T-cell (primary cell): ENCODE data around the gene LILRB5. TPM values are rescaled to one million over a fixed set of nuclear protein-coding genes. Genes with fewer than 3 reads are reported as not detected.
"Not testable (repeated sequence)": the region's sequence is repeated elsewhere in the genome, so short reads cannot be mapped to it uniquely, and the experiment has no call there.

ENCODE experiments used
- ATAC-seq, 4 experiments: fragments of 200-7000 bp in 3 of 4; fragments of 150-1000 bp in 1 of 4; cut with Tn5 transposase; replicated peaks in 1 of 4; 1 replicate in 3 of 4; 2 replicates in 1 of 4; pipeline ENCODE4 v1.10.0; 2021; ENCODE audit warnings: moderate library complexity in 3 of 4, mild to moderate bottlenecking in 2 of 4, moderate number of reproducible peaks in 1 of 4
- CTCF ChIA-PET, 2 donors: fragments of 300-600 bp; sonication (Branson Sonifier 250); formaldehyde crosslinking; loops; one replicate each; lab custom pipeline; 2022; ENCODE audit warnings: antibody characterized with exemption in 2 of 2; lab: Charles Lee
- POLR2A ChIA-PET, 2 donors: fragments of 300-600 bp; sonication (Branson Sonifier 250); formaldehyde crosslinking; loops; one replicate each; lab custom pipeline; 2022; ENCODE audit warnings: antibody characterized with exemption in 2 of 2; lab: Charles Lee
- DNase-seq, 35 experiments: peaks; one replicate each; pipeline versions ENCODE4 v3.0.0 to v3.0.0-alpha.2; 2013 to 2023
- H3K27ac ChIP-seq: one replicate; pipeline ENCODE4 v1.5.1; 2013; ENCODE audit warnings: low read length
- H3K27me3 ChIP-seq, 2 experiments: replicated peaks in 1 of 2; 1 replicate in 1 of 2; 2 replicates in 1 of 2; pipeline versions ENCODE4 v1.6.1 to v1.7.0; 2013; ENCODE audit warnings: low read length in 1 of 2, mixed read lengths in 1 of 2; ENCODE audit not compliant: control insufficient read depth in 2 of 2, insufficient read depth in 2 of 2; ENCODE audit errors: extremely low read depth in 1 of 2
- H3K36me3 ChIP-seq, 2 donors: 1 replicate in 1 of 2; 2 replicates in 1 of 2; pipeline versions ENCODE4 v1.6.1 to v1.7.0; 2013; ENCODE audit warnings: low read length in 1 of 2; ENCODE audit not compliant: control insufficient read depth in 2 of 2, insufficient read depth in 1 of 2; ENCODE audit errors: extremely low read depth in 1 of 2
- H3K4me1 ChIP-seq, 2 experiments: 1 replicate in 1 of 2; 2 replicates in 1 of 2; pipeline versions ENCODE4 v1.6.1 to v1.7.0; 2013; ENCODE audit warnings: low read length in 2 of 2, mixed read lengths in 1 of 2; ENCODE audit not compliant: insufficient read depth in 2 of 2, control insufficient read depth in 1 of 2; ENCODE audit errors: extremely low read depth in 1 of 2
- H3K4me3 ChIP-seq, 2 donors: 1 replicate in 1 of 2; 2 replicates in 1 of 2; pipeline versions ENCODE4 v1.5.1 to v1.7.0; 2013; ENCODE audit warnings: mild to moderate bottlenecking in 2 of 2, low read length in 1 of 2, moderate library complexity in 1 of 2; ENCODE audit not compliant: control insufficient read depth in 1 of 2; ENCODE audit errors: extremely low read depth in 1 of 2
- H3K9me3 ChIP-seq: 2 replicates; pipeline ENCODE4 v1.7.0; 2013
- H3K27ac Mint-ChIP-seq, 2 donors: one replicate each; pipeline ENCODE4 v1.8.0; 2020 to 2021; ENCODE audit warnings: mild to moderate bottlenecking in 2 of 2, mixed read lengths in 2 of 2
- H3K27me3 Mint-ChIP-seq, 2 donors: one replicate each; pipeline ENCODE4 v1.8.0; 2021 to 2022; ENCODE audit warnings: mixed read lengths in 2 of 2
- H3K36me3 Mint-ChIP-seq: one replicate; pipeline ENCODE4 v1.8.0; 2021; ENCODE audit warnings: mixed read lengths
- H3K4me1 Mint-ChIP-seq, 3 donors: one replicate each; pipeline ENCODE4 v1.8.0; 2020 to 2022; ENCODE audit warnings: mixed read lengths in 3 of 3, mild to moderate bottlenecking in 1 of 3
- H3K4me3 Mint-ChIP-seq, 3 donors: one replicate each; pipeline ENCODE4 v1.8.0; 2020 to 2022; ENCODE audit warnings: mild to moderate bottlenecking in 3 of 3, mixed read lengths in 3 of 3, moderate library complexity in 3 of 3
- H3K9me3 Mint-ChIP-seq, 3 donors: one replicate each; pipeline ENCODE4 v1.8.0; 2020 to 2022; ENCODE audit warnings: mixed read lengths in 3 of 3
- WGBS: methylation state at CpG from one replicate; pipeline ENCODE4 v1.1.5; 2013; ENCODE audit warnings: missing lambda C conversion rate; ENCODE audit not compliant: insufficient coverage; 5-methylcytosine and 5-hydroxymethylcytosine counted together
- total RNA-seq, 35 experiments: library from RNA in 6 of 35; stranded (reverse) in 6 of 35; fragments of 120-200 nt in 1 of 35; gene quantifications; one replicate each; pipeline versions ENCODE4 v1.2.1 to v1.2.4 and lab custom pipeline; 2013 to 2026

LILRB5 gene
- total RNA-seq, 5 donors from 2014 or later (not counting 1 experiment from before 2014, with no cell fraction given), result 0.13 TPM; not detected in 4

- Mint-ChIP-seq H3K4me3 (no peak overlapping the region), H3K27me3 (peaks cover 29 to 55% of the 10 kb centered on the region in 2 donors), H3K9me3 (no peaks in the 10 kb centered on the region), H3K27ac (no peak overlapping the region), H3K4me1 (peaks cover 0 to 18% (median 15%) of the 10 kb centered on the region in 3 donors), H3K36me3 (no peaks in the 10 kb centered on the region)
- H3K4me1 ChIP-seq, result peaks cover 0 to 3% of the 10 kb centered on the region in 2 experiments
- H3K4me3 ChIP-seq, result no peak overlapping the region
- POLR2A ChIA-PET, result no interaction called here
- DNase-seq (no peak), ATAC-seq (no peak)
- CTCF ChIA-PET, result no interaction called here
- H3K27me3 ChIP-seq, result peaks cover 0 to 53% of the 10 kb centered on the region in 2 experiments
- H3K27ac ChIP-seq, result no peak overlapping the region
- WGBS, result 14% methylated on average over 5 of the region's 9 CpGs
- H3K9me3 ChIP-seq, result no peaks in the 10 kb centered on the region
- H3K36me3 ChIP-seq, result no peaks in the 10 kb centered on the region
Measured at GRCh38 chr19:54282686-54283470, 25.8 kb upstream of the LILRB5 start.

- POLR2A ChIA-PET, DNase-seq, H3K9me3 Mint-ChIP-seq, H3K9me3 ChIP-seq, H3K27ac Mint-ChIP-seq, H3K36me3 Mint-ChIP-seq, H3K4me3 Mint-ChIP-seq, H3K36me3 ChIP-seq, H3K4me3 ChIP-seq, ATAC-seq, H3K27ac ChIP-seq, H3K4me1 ChIP-seq, CTCF ChIA-PET: not testable (repeated sequence)
- peaks cover 29 to 58% of the 10 kb centered on the region in 2 donors for H3K27me3 Mint-ChIP-seq
- H3K4me1 Mint-ChIP-seq, result peaks cover 0 to 18% (median 12%) of the 10 kb centered on the region in 3 donors
- H3K27me3 ChIP-seq, result peaks cover 0 to 60% of the 10 kb centered on the region in 2 experiments
- 82% methylated on average over 3 of the region's 5 CpGs for WGBS
Measured at GRCh38 chr19:54281729-54282075, 24.6 kb upstream of the LILRB5 start.

GRCh38 chr19:54281007-54281728, 24.1 kb upstream of the LILRB5 start, which contains the start of gene LILRB2:
TSS of gene LILRB2 (minus strand) at chr19:54281110. CDS start at chr19:54280496, 614 bp downstream.
- no peak within 1 kb of the TSS for H3K27ac Mint-ChIP-seq
- Histone ChIP-seq H3K4me1 (peaks cover 0 to 3% of the 10 kb centered on the region in 2 experiments), H3K27ac (no peak within 1 kb of the TSS), H3K27me3 (peaks cover 0 to 57% of the 10 kb centered on the region in 2 experiments), H3K4me3 (no peak within 1 kb of the TSS), H3K9me3 (no peaks in the 10 kb centered on the region), H3K36me3 (no peaks in the 10 kb centered on the region)
- H3K9me3 Mint-ChIP-seq, result no peaks in the 10 kb centered on the region
- H3K27me3 Mint-ChIP-seq, result peaks cover 29 to 59% of the 10 kb centered on the region in 2 donors
- ChIA-PET POLR2A (no interaction called here), CTCF (interaction anchor here in 1 of 2 donors (0.7 kb wide), 1 partner anchor 23 kb away, joined by 3 read pairs; no protein-coding TSS in a partner anchor)
- H3K4me1 Mint-ChIP-seq, result peaks cover 0 to 16% (median 7%) of the 10 kb centered on the region in 3 donors
- ATAC-seq (no peak), DNase-seq (no peak)
- H3K36me3 Mint-ChIP-seq, result no peaks in the 10 kb centered on the region
- WGBS, result 82% methylated on average over 6 of the region's 12 CpGs
- no peak within 1 kb of the TSS for H3K4me3 Mint-ChIP-seq

GRCh38 chr19:54280441-54280840, 23.4 kb upstream of the LILRB5 start:
- H3K27ac ChIP-seq, CTCF ChIA-PET, H3K4me1 ChIP-seq, H3K4me3 ChIP-seq, H3K9me3 ChIP-seq, DNase-seq, H3K36me3 Mint-ChIP-seq, H3K4me3 Mint-ChIP-seq, POLR2A ChIA-PET, H3K27ac Mint-ChIP-seq, H3K9me3 Mint-ChIP-seq, H3K36me3 ChIP-seq, ATAC-seq: not testable (repeated sequence)
- H3K4me1 Mint-ChIP-seq, result peaks cover 0 to 13% (median 7%) of the 10 kb centered on the region in 3 donors
- H3K27me3 ChIP-seq, result peaks cover 0 to 63% of the 10 kb centered on the region in 2 experiments
- WGBS, result 3% methylated on average over 3 of the region's 10 CpGs
- peaks cover 29 to 61% of the 10 kb centered on the region in 2 donors for H3K27me3 Mint-ChIP-seq

- ATAC-seq, H3K9me3 ChIP-seq, H3K27ac Mint-ChIP-seq, H3K4me3 Mint-ChIP-seq, DNase-seq, H3K27ac ChIP-seq, H3K9me3 Mint-ChIP-seq, H3K4me3 ChIP-seq, H3K4me1 ChIP-seq, H3K36me3 ChIP-seq, POLR2A ChIA-PET, H3K36me3 Mint-ChIP-seq, CTCF ChIA-PET: not testable (repeated sequence)
- Mint-ChIP-seq H3K4me1 (peaks cover 0 to 13% (median 7%) of the 10 kb centered on the region in 3 donors), H3K27me3 (peaks cover 29 to 63% of the 10 kb centered on the region in 2 donors)
- peaks cover 0 to 64% of the 10 kb centered on the region in 2 experiments for H3K27me3 ChIP-seq
- 60% methylated on average over 2 of the region's 4 CpGs for WGBS
Measured at GRCh38 chr19:54280025-54280424, 23.0 kb upstream of the LILRB5 start.

- H3K27ac Mint-ChIP-seq, result no peak overlapping the region
- peaks cover 29 to 61% of the 10 kb centered on the region in 2 donors for H3K27me3 Mint-ChIP-seq
Measured at GRCh38 chr19:54279406-54279962, 22.4 kb upstream of the LILRB5 start.

More at GRCh38 chr19:54279406-54279962, 22.4 kb upstream of the LILRB5 start:
- ChIA-PET CTCF (no interaction called here), POLR2A (no interaction called here)
- H3K9me3 Mint-ChIP-seq, result no peaks in the 10 kb centered on the region
- Histone ChIP-seq H3K36me3 (no peaks in the 10 kb centered on the region), H3K9me3 (no peaks in the 10 kb centered on the region), H3K27ac (no peak overlapping the region), H3K4me3 (no peak overlapping the region), H3K27me3 (peaks cover 0 to 65% of the 10 kb centered on the region in 2 experiments), H3K4me1 (no peaks in the 10 kb centered on the region)
- no peak for ATAC-seq
- DNase-seq, result no peak
- H3K4me3 Mint-ChIP-seq, result no peak overlapping the region
- H3K36me3 Mint-ChIP-seq, result no peaks in the 10 kb centered on the region
- WGBS, result 81% methylated on average over 12 of the region's 18 CpGs
- H3K4me1 Mint-ChIP-seq, result peaks cover 0 to 8% (median 1%) of the 10 kb centered on the region in 3 donors
